GM19351 (cell line): Measurements from ENCODE around the gene PRKCI.
"Not testable (repeated sequence)": the region's sequence is repeated elsewhere in the genome, so short reads cannot be mapped to it uniquely, and the experiment has no call there.

Source experiments
- ATAC-seq: cut with Tn5 transposase; IDR thresholded peaks from one replicate; pipeline ENCODE4 v1.9.1; 2021; ENCODE audit warnings: mild to moderate bottlenecking, moderate library complexity; ENCODE audit not compliant: unreplicated experiment

Gene PRKCI

GRCh38 chr3:170331143-170331542 lies 108.9 kb downstream of the PRKCI start:
- no peak for ATAC-seq

- ATAC-seq, result no peak
Measured at GRCh38 chr3:170337420-170337819, 115.2 kb downstream of the PRKCI start.

GRCh38 chr3:170338690-170339340 lies 116.6 kb downstream of the PRKCI start:
- ATAC-seq, result no peak

GRCh38 chr3:170342273-170342672 lies 120.0 kb downstream of the PRKCI start:
- not testable (repeated sequence) for ATAC-seq

GRCh38 chr3:170343859-170344258 lies 121.6 kb downstream of the PRKCI start:
- ATAC-seq, result not testable (repeated sequence)

GRCh38 chr3:170344971-170345370 lies 122.7 kb downstream of the PRKCI start:
- no peak for ATAC-seq

GRCh38 chr3:170346481-170347392 lies 124.5 kb downstream of the PRKCI start:
- no peak for ATAC-seq

- ATAC-seq, result peak; percentile 54
Measured at GRCh38 chr3:170350515-170351413, 128.5 kb downstream of the PRKCI start.

GRCh38 chr3:170352936-170353335 lies 130.7 kb downstream of the PRKCI start:
- ATAC-seq, result peak; percentile 21

GRCh38 chr3:170353485-170353884 lies 131.3 kb downstream of the PRKCI start:
- no peak for ATAC-seq

- no peak for ATAC-seq
Measured at GRCh38 chr3:170354760-170355159, 132.5 kb downstream of the PRKCI start.
